Esophagus muscularis mucosa (tissue), 4 donors: ENCODE measurements around the gene P2RY6. TPM values are rescaled to one million over a fixed set of nuclear protein-coding genes. Genes with fewer than 3 reads are reported as not detected.

Experiments
- DNase-seq: peaks from one replicate; pipeline ENCODE4 v3.0.0-alpha.2; 2017; ENCODE audit errors: extremely low spot score
- H3K27ac ChIP-seq, 4 donors: fragments of 200-600 bp; sonication (generic); replicated peaks in 1 of 4; 1 replicate in 3 of 4; 2 replicates in 1 of 4; pipeline ENCODE4 v1.5.1; 2016 to 2019; ENCODE audit warnings: mild to moderate bottlenecking in 1 of 4
- H3K27me3 ChIP-seq, 4 donors: fragments of 200-600 bp; sonication (generic); one replicate each; pipeline versions ENCODE4 v1.5.1 to v1.6.0; 2016 to 2019
- H3K36me3 ChIP-seq, 4 donors: fragments of 200-600 bp; sonication (generic); one replicate each; pipeline ENCODE4 v1.5.1; 2016 to 2019
- H3K4me1 ChIP-seq, 4 donors: fragments of 200-600 bp; sonication (generic); one replicate each; pipeline ENCODE4 v1.5.1; 2016 to 2019
- H3K4me3 ChIP-seq, 4 donors: fragments of 200-600 bp; sonication (generic); 1 replicate in 2 of 4; 2 replicates in 2 of 4; pipeline ENCODE4 v1.5.1; 2016 to 2019; ENCODE audit warnings: mild to moderate bottlenecking in 4 of 4, moderate library complexity in 1 of 4
- H3K9me3 ChIP-seq, 4 donors: fragments of 200-600 bp; sonication (generic); 1 replicate in 3 of 4; 2 replicates in 1 of 4; pipeline ENCODE4 v1.5.1; 2016 to 2019
- EP300 ChIP-seq: sonication (generic); formaldehyde crosslinking; IDR thresholded peaks from one replicate; pipeline ENCODE4 v1.6.1; 2017; ENCODE audit warnings: antibody characterized with exemption
- POLR2A ChIP-seq: fragments of 450-650 bp; IDR thresholded peaks from one replicate; pipeline ENCODE4 v1.6.1; 2017; ENCODE audit warnings: antibody characterized with exemption, moderate library complexity, mild to moderate bottlenecking, low read depth
- POLR2AphosphoS5 ChIP-seq, 2 donors: sonication (generic); formaldehyde crosslinking; IDR thresholded peaks; one replicate each; pipeline ENCODE4 v1.6.1; 2017; ENCODE audit warnings: antibody characterized with exemption in 2 of 2
- WGBS: methylation state at CpG from one replicate; pipeline ENCODE4 v1.1.5; 2018; 5-methylcytosine and 5-hydroxymethylcytosine counted together
- intact Hi-C: fragments of 100-400 bp; cut with DNase I; formaldehyde crosslinking; loops from one replicate; pipeline ENCODE4 v1.15.1; 2023
- total RNA-seq, 4 donors: library from RNA; depleted of rRNA; stranded (reverse); fragments of >200 nt; gene quantifications; one replicate each; pipeline versions ENCODE4 v1.1.0 to v1.2.1, GENCODE V29; 2016
- TF ChIP-seq, protein P1 (sequence below), 3 experiments: fragments of 200-600 bp in 2 of 3; fragments of 450-650 bp in 1 of 3; sonication (generic) in 2 of 3; IDR thresholded peaks; one replicate each; pipeline ENCODE4 v1.5.1; 2017 to 2019; ENCODE audit warnings: antibody characterized with exemption in 3 of 3, mild to moderate bottlenecking in 2 of 3, moderate library complexity in 1 of 3

Gene P2RY6
- total RNA-seq, 4 donors from 2014 or later = 1.6 to 4.8 (median 2.4) TPM

DNA sequence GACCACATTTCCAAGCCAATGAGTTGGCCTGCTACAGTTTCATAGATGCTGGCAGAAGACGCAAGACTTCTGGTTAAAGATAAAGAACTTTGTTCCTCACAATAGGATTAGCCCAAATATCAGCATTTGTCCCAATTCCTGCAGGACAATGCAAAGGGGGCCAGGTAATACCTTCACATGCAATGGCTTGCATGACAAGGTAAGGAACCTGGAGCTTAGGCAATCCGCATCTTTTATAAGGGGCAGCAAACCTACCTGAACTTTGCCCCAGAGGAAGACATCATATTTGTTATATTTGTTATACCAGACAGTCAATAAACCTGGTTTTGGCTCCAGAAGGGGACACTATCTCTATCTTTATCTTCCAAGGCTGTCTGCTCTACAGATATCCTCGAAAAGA, 5.3 kb downstream of the P2RY6 start:
- Histone ChIP-seq H3K4me3 (no peak overlapping the region), H3K36me3 (no peaks in the 10 kb centered on the region), H3K9me3 (no peaks in the 10 kb centered on the region), H3K4me1 (no peaks in the 10 kb centered on the region), H3K27me3 (no peaks in the 10 kb centered on the region), H3K27ac (no peak overlapping the region)
- no peak for DNase-seq
- intact Hi-C loops = no loop called here
- TF ChIP-seq EP300 (no peak), POLR2A (no peak), POLR2AphosphoS5 (IDR thresholded peaks at IDR 0.05) (no peak)
- TF ChIP-seq, protein P1, sequence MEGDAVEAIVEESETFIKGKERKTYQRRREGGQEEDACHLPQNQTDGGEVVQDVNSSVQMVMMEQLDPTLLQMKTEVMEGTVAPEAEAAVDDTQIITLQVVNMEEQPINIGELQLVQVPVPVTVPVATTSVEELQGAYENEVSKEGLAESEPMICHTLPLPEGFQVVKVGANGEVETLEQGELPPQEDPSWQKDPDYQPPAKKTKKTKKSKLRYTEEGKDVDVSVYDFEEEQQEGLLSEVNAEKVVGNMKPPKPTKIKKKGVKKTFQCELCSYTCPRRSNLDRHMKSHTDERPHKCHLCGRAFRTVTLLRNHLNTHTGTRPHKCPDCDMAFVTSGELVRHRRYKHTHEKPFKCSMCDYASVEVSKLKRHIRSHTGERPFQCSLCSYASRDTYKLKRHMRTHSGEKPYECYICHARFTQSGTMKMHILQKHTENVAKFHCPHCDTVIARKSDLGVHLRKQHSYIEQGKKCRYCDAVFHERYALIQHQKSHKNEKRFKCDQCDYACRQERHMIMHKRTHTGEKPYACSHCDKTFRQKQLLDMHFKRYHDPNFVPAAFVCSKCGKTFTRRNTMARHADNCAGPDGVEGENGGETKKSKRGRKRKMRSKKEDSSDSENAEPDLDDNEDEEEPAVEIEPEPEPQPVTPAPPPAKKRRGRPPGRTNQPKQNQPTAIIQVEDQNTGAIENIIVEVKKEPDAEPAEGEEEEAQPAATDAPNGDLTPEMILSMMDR (IDR thresholded peaks at IDR 0.05) = no peak
- WGBS = 91% methylated on average over 3 of the region's 3 CpGs

DNA sequence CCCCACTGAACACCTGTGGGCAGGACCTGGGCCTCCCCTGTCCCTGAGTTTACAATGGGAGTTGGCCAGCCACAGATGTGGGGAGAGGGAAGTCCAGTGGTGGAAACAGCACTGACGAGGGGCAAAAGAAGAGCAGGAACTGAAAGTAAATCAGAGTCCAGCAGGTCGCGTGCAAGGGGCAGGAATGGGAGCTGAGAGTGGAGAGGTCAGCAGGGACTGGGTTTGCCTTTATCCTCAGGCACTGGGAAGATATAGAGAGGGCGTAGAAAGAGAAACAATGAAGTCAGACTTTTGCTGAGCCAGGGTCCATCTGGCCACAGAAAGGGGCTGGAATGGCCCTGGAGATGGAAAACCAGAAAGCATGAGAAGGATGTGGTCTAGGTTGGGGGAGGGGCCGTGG, 8.5 kb downstream of the P2RY6 start:
- no peak for DNase-seq
- Histone ChIP-seq H3K9me3 (no peaks in the 10 kb centered on the region), H3K4me1 (no peaks in the 10 kb centered on the region), H3K36me3 (no peaks in the 10 kb centered on the region), H3K4me3 (no peak overlapping the region), H3K27me3 (no peaks in the 10 kb centered on the region), H3K27ac (peak overlapping the region in 1 of 4 donors; percentile 31)
- 65% methylated on average over 5 of the region's 5 CpGs for WGBS
- TF ChIP-seq EP300 = no peak
- TF ChIP-seq, protein P1 (IDR thresholded peaks at IDR 0.05) = no peak
- TF ChIP-seq POLR2A = no peak
- TF ChIP-seq POLR2AphosphoS5 (IDR thresholded peaks at IDR 0.05) = no peak
- intact Hi-C loops = no loop called here

DNA sequence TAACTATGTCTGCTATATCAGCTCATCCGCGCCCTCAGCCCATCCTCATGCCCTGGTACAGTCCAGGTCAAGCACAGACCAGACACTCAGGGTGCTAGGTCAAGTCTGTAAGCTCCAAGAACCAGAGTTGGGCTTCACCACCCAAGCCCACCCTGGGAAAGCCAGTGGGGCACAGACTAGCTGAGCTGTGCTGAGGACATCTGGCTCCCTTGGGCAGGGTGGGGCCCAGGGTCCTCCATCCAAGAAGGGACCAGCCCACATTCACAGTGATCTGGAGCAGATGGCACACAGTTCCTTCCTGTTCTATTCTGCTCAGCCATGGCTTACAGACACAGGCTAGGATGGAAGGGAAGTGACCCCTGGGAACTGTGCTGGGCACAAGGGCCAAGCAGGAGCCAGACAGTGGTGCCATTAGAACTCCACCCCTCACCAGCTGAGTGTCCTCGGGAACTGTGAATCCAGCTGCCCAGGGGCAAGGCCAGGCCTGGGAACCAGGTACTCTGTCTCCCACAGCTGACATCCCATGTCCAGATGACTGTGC, 9.1 kb downstream of the P2RY6 start:
- 85% methylated on average over 3 of the region's 3 CpGs for WGBS
- no peaks in the 10 kb centered on the region for H3K4me1 ChIP-seq
- no peaks in the 10 kb centered on the region for H3K9me3 ChIP-seq
- no peak for DNase-seq
- intact Hi-C loops = no loop called here
- H3K4me3 ChIP-seq = no peak overlapping the region
- no peak for TF ChIP-seq EP300
- H3K27me3 ChIP-seq = no peaks in the 10 kb centered on the region
- H3K36me3 ChIP-seq = no peaks in the 10 kb centered on the region
- H3K27ac ChIP-seq = peak overlapping the region in 1 of 4 donors; percentile 31

DNA sequence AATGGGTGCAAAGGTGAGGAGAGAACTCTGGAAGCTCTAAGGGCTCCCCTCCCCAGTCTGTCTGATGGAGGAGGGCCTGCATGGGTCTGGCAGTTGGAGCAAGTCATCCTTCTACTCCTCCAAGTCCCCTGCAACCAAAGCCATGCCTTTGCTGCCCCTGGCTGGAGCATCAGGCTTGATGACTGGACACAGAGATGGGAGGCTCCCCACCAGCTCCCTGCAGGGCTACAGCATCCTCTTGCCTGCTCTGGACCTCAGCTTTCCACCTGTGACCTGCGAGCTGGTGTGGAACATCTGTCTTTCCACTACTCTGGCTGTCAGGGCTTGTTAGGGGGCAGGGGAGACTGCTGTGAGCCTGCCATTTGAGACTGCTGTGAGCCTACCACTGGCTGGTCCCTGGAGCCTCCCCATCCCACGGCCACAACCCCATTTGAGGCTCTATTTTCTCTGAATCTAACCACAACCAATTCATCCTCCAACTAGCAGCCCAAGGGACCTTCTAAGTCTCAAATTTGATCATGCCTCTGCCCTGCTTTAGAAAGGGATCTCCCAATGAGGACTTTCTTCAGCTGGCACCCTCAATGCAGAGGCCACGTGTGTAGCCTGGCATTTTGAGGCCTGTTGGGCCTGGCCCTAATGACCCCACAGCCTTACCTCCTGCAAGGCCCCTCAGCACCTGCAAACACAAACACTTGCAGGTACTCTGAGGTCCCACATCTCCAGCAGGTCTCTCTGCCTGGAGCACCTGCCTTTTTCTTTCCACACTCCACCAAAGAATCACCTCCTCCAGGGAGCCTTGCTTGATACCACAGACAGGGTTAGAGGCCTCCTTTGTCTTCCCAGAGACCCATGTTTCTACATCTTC, 9.9 kb downstream of the P2RY6 start:
- 98% methylated on average over 2 of the region's 3 CpGs for WGBS
- intact Hi-C loops = no loop called here
- Histone ChIP-seq H3K4me1 (peaks cover 0 to under 1% (median 0%) of the 10 kb centered on the region in 4 donors), H3K27me3 (no peaks in the 10 kb centered on the region), H3K36me3 (no peaks in the 10 kb centered on the region), H3K27ac (no peak overlapping the region), H3K9me3 (no peaks in the 10 kb centered on the region), H3K4me3 (no peak overlapping the region)
- TF ChIP-seq POLR2A (no peak), POLR2AphosphoS5 (IDR thresholded peaks at IDR 0.05) (no peak), EP300 (no peak)
- TF ChIP-seq, protein P1 (IDR thresholded peaks at IDR 0.05) = no peak
- no peak for DNase-seq

DNA sequence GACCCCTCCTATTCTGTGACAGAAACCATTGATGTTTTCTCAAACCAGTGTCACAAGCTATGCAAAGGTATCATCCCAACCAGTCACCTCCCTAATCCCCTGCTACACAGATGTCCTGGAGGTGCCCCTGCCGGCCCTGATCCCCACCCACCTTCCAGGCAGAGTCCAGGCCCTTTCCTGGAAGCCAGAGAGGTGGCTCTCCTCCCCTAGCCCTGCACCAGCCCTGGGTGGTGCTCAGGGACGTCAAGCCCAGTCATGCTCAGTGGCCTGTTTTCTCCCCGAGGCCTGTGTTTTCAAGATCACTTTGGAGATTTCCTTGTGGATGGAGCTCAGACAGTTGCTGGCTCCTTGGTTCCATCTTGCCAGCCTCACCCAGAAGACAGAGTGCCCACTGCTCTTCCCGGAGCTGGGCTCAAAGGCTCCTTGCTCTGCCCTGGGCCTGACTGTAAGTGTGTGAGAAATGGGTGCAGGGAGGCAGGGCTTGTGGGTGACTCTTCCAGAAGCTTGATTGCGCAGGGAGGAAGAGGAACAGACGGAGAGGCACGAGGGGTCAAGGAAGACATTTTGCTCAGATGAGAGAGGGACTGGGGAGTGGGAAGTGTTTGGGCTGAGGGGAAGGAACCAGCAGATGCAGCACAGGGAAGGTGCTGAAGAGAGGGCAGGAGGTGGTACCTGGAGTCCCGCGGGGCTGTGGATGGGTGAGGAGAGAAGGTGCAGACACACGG, 11.3 kb downstream of the P2RY6 start:
- no peaks in the 10 kb centered on the region for H3K27me3 ChIP-seq
- H3K36me3 ChIP-seq = no peaks in the 10 kb centered on the region
- H3K27ac ChIP-seq = no peak overlapping the region
- intact Hi-C loops = no loop called here
- DNase-seq = no peak
- peaks cover 6 to 14% (median 10%) of the 10 kb centered on the region in 4 donors for H3K4me1 ChIP-seq
- no peaks in the 10 kb centered on the region for H3K9me3 ChIP-seq
- TF ChIP-seq POLR2A (no peak), POLR2AphosphoS5 (IDR thresholded peaks at IDR 0.05) (no peak), EP300 (no peak)
- TF ChIP-seq, protein P1 (IDR thresholded peaks at IDR 0.05) = no peak
- WGBS = 79% methylated on average over 9 of the region's 10 CpGs
- H3K4me3 ChIP-seq = no peak overlapping the region
